SJCRH30 (cell line): ENCODE data around the gene NUP93. TPM values are rescaled to one million over a fixed set of nuclear protein-coding genes. Genes with fewer than 3 reads are reported as not detected.
"Not testable (repeated sequence)": the region's sequence is repeated elsewhere in the genome, so short reads cannot be mapped to it uniquely, and the experiment has no call there.

Experiments used
- DNase-seq, 2 experiments: peaks; one replicate each; pipeline ENCODE4 v3.0.0-alpha.2; 2015 to 2020
- H3K27ac ChIP-seq: fragments of 250-450 bp; sonication (Bioruptor Pico); 2 replicates; pipeline ENCODE4 v1.5.1; 2020; ENCODE audit warnings: mild to moderate bottlenecking, moderate library complexity
- H3K27me3 ChIP-seq: fragments of 250-450 bp; sonication (Bioruptor Pico); 2 replicates; pipeline ENCODE4 v1.5.1; 2020; ENCODE audit warnings: mild to moderate bottlenecking, moderate library complexity
- H3K36me3 ChIP-seq: fragments of 250-450 bp; sonication (Bioruptor Pico); 2 replicates; pipeline ENCODE4 v1.5.1; 2020; ENCODE audit warnings: mild to moderate bottlenecking, moderate library complexity
- H3K4me1 ChIP-seq: fragments of 250-450 bp; sonication (Bioruptor Pico); 2 replicates; pipeline ENCODE4 v1.5.1; 2020; ENCODE audit warnings: mild to moderate bottlenecking, moderate library complexity
- H3K4me3 ChIP-seq: fragments of 250-450 bp; sonication (Bioruptor Pico); 2 replicates; pipeline ENCODE4 v1.5.1; 2020; ENCODE audit warnings: mild to moderate bottlenecking, moderate library complexity
- H3K9me3 ChIP-seq: fragments of 250-450 bp; sonication (Bioruptor Pico); replicated peaks from 2 replicates; pipeline ENCODE4 v1.5.1; 2020; ENCODE audit warnings: mild to moderate bottlenecking, moderate library complexity
- total RNA-seq: library from RNA; depleted of rRNA; stranded (reverse); fragments of >200 nt; shearing (Covaris generic); gene quantifications from 2 replicates; pipeline ENCODE4 v1.2.3, GENCODE V29; 2014

NUP93 gene
- total RNA-seq, 1 experiment from 2014 or later: 201 TPM

GRCh38 chr16:56789360-56789759 is 59.4 kb downstream of the NUP93 start:
- peak; percentile 27 to 57 for DNase-seq
- Histone ChIP-seq H3K36me3 (0 out of 2 replicates have a peak, but pooled peaks cover 2% of the 10 kb centered on the region), H3K4me3 (no peak overlapping the region), H3K27me3 (no peaks in the 10 kb centered on the region), H3K9me3 (no peaks in the 10 kb centered on the region), H3K4me1 (peaks cover 12% of the 10 kb centered on the region), H3K27ac (no peak overlapping the region)

DNA sequence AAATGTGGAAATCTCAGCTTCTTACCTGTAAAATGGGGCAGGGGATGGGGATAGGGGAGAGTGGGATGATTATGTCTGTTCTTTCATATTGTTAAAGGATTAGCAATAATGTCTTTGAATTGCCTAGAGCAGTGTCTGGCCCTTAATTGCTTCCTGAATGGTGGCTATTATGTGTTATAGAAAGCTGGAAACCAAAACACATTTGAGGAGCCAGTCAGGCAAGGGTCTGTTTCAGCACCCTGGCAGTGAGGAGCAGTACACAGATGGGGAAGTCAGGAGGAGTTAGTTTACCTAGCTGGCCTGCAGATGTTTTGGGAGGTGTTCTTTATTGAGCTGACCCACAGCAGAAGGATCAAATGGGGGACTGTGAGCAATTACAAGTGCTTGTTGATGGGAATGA is 63.0 kb downstream of the NUP93 start:
- no peaks in the 10 kb centered on the region for H3K27me3 ChIP-seq
- DNase-seq: no peak
- H3K36me3 ChIP-seq: no peaks in the 10 kb centered on the region; the same call in 1 of the 2 replicates
- no peaks in the 10 kb centered on the region for H3K4me1 ChIP-seq
- H3K9me3 ChIP-seq: no peaks in the 10 kb centered on the region
- no peak overlapping the region for H3K4me3 ChIP-seq
- H3K27ac ChIP-seq: no peak overlapping the region

- Histone ChIP-seq H3K4me1 (no peaks in the 10 kb centered on the region), H3K27me3 (no peaks in the 10 kb centered on the region), H3K4me3 (no peak overlapping the region), H3K27ac (no peak overlapping the region), H3K36me3 (no peaks in the 10 kb centered on the region; the same call in 1 of the 2 replicates), H3K9me3 (no peaks in the 10 kb centered on the region)
- DNase-seq: peak; percentile 17 to 50
Measured at GRCh38 chr16:56793492-56793891, 63.6 kb downstream of the NUP93 start.

- DNase-seq: no peak
- peaks cover 5% of the 10 kb centered on the region; the same call in 1 of the 2 replicates for H3K36me3 ChIP-seq
- H3K27me3 ChIP-seq: no peaks in the 10 kb centered on the region
- no peaks in the 10 kb centered on the region for H3K9me3 ChIP-seq
- H3K4me3 ChIP-seq: no peak overlapping the region
- no peaks in the 10 kb centered on the region for H3K4me1 ChIP-seq
- H3K27ac ChIP-seq: no peak overlapping the region
Measured at GRCh38 chr16:56795011-56795410, 65.1 kb downstream of the NUP93 start.

GRCh38 chr16:56797038-56797437 is 67.1 kb downstream of the NUP93 start:
- not testable (repeated sequence) for DNase-seq, H3K9me3 ChIP-seq, H3K4me1 ChIP-seq, H3K4me3 ChIP-seq, H3K27me3 ChIP-seq, H3K36me3 ChIP-seq, H3K27ac ChIP-seq

- H3K4me1 ChIP-seq: no peaks in the 10 kb centered on the region
- H3K4me3 ChIP-seq: no peak overlapping the region
- no peaks in the 10 kb centered on the region for H3K9me3 ChIP-seq
- no peaks in the 10 kb centered on the region for H3K27me3 ChIP-seq
- DNase-seq: no peak
- H3K36me3 ChIP-seq: peaks cover 6% of the 10 kb centered on the region; the same call in 1 of the 2 replicates
- no peak overlapping the region for H3K27ac ChIP-seq
Measured at GRCh38 chr16:56797861-56798260, 67.9 kb downstream of the NUP93 start.

DNA sequence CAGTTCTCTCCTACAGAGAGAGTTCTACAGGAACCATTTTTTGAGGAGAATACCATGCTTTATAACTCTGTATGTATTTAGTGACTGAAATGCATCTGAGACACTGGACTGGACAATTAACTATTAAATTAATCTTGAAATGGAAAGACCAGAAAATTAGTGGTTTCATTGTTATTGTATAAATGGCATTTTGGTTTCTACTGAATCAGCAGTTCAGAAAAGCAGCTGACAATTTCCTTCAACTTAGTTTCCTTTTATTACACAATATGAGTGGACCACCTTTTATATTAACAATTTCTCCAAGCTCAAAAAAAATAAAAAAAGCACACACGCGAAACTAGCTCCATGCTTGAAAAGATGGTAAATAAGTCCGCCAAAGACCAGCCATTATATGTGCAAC is 69.0 kb downstream of the NUP93 start:
- peaks cover 15% of the 10 kb centered on the region; the same call in 1 of the 2 replicates for H3K36me3 ChIP-seq
- no peak overlapping the region for H3K4me3 ChIP-seq
- no peaks in the 10 kb centered on the region for H3K4me1 ChIP-seq
- H3K27ac ChIP-seq: no peak overlapping the region
- no peak for DNase-seq
- no peaks in the 10 kb centered on the region for H3K27me3 ChIP-seq
- no peaks in the 10 kb centered on the region for H3K9me3 ChIP-seq

DNA sequence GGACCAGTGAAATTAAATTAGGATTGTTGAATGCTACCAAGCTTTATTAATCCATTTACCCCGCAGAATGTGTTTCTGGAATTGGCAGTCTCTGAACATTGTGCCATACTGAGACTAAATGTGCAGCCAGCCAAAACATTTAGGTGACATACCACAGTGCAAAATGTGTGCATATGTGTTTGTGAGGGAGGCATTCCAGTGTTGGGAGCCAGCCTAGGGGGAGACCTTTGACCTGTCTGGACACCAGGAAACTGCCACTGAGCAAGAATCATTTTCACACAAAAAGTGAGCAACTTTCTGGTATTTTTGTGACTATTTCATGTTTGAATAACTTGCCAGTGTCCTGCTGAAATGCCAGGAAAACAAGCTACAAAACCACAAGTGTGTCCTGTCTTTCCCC is 70.4 kb downstream of the NUP93 start:
- Histone ChIP-seq H3K27me3 (no peaks in the 10 kb centered on the region), H3K36me3 (peaks cover 17% of the 10 kb centered on the region; the same call in 1 of the 2 replicates), H3K4me1 (no peaks in the 10 kb centered on the region), H3K9me3 (no peaks in the 10 kb centered on the region), H3K27ac (no peak overlapping the region), H3K4me3 (no peak overlapping the region)
- DNase-seq: no peak

GRCh38 chr16:56801762-56802161 is 71.8 kb downstream of the NUP93 start:
- DNase-seq: no peak
- no peak overlapping the region for H3K4me3 ChIP-seq
- no peaks in the 10 kb centered on the region for H3K4me1 ChIP-seq
- H3K9me3 ChIP-seq: no peaks in the 10 kb centered on the region
- H3K36me3 ChIP-seq: peaks cover 29% of the 10 kb centered on the region
- no peak overlapping the region for H3K27ac ChIP-seq
- H3K27me3 ChIP-seq: no peaks in the 10 kb centered on the region

- Histone ChIP-seq H3K36me3 (peaks cover 48% of the 10 kb centered on the region), H3K4me1 (peaks cover 8% of the 10 kb centered on the region), H3K27me3 (no peaks in the 10 kb centered on the region), H3K4me3 (no peak overlapping the region), H3K27ac (no peak overlapping the region), H3K9me3 (no peaks in the 10 kb centered on the region)
- no peak for DNase-seq
Measured at GRCh38 chr16:56807011-56807675, 77.2 kb downstream of the NUP93 start.

- not testable (repeated sequence) for DNase-seq, H3K27me3 ChIP-seq, H3K4me1 ChIP-seq, H3K9me3 ChIP-seq, H3K4me3 ChIP-seq, H3K27ac ChIP-seq
- H3K36me3 ChIP-seq: peaks cover 48% of the 10 kb centered on the region
Measured at GRCh38 chr16:56807676-56808067, 77.7 kb downstream of the NUP93 start.

DNA sequence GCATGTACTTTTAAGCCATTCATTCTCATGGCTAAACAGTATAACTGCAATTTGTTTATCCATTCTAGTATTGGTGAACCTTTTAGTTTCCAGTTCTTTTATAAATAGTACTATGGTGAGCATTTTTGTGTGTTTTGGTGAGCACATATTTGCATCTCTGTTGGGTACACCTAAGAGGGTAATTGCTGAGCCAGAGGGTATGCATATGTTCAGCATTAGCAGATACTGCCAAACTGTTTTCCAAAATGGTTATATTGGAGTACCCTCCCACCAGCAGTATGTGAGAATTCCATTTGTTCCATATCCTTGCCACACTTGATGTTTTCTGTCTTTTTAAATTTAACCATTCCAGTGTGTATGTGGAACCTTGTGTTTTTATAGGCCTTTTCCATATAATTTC is 81.0 kb downstream of the NUP93 start:
- Histone ChIP-seq H3K4me1 (peaks cover 21% of the 10 kb centered on the region), H3K4me3 (no peak overlapping the region), H3K9me3 (no peaks in the 10 kb centered on the region), H3K36me3 (peaks cover 42% of the 10 kb centered on the region), H3K27ac (no peak overlapping the region), H3K27me3 (no peaks in the 10 kb centered on the region)
- DNase-seq: no peak

- H3K27me3 ChIP-seq, H3K9me3 ChIP-seq, H3K27ac ChIP-seq, H3K4me3 ChIP-seq, DNase-seq: not testable (repeated sequence)
- H3K4me1 ChIP-seq: peaks cover 21% of the 10 kb centered on the region
- peaks cover 40% of the 10 kb centered on the region for H3K36me3 ChIP-seq
Measured at GRCh38 chr16:56811602-56812001, 81.7 kb downstream of the NUP93 start.

DNA sequence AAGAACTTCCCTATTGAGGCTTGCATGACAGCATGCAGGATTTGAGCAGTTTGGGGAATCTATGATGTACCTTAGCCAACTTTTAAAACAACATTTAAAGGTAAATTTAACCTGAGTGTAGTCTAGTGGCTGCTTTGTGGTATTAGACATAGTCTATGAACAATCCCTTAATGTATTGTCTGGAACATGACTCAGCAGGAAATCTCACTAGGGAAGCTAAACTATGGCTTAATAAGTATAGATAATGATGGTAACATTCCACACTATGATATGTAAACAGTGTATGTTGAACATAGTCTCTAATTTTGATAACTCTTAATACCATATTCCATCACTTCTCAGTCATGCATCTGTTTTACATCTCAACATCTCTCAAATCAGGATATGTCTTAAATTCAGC is 83.0 kb downstream of the NUP93 start:
- H3K27me3 ChIP-seq: no peaks in the 10 kb centered on the region
- no peaks in the 10 kb centered on the region for H3K9me3 ChIP-seq
- H3K27ac ChIP-seq: no peak overlapping the region
- no peak for DNase-seq
- H3K4me3 ChIP-seq: no peak overlapping the region
- H3K4me1 ChIP-seq: peaks cover 13% of the 10 kb centered on the region
- H3K36me3 ChIP-seq: peaks cover 29% of the 10 kb centered on the region

DNA sequence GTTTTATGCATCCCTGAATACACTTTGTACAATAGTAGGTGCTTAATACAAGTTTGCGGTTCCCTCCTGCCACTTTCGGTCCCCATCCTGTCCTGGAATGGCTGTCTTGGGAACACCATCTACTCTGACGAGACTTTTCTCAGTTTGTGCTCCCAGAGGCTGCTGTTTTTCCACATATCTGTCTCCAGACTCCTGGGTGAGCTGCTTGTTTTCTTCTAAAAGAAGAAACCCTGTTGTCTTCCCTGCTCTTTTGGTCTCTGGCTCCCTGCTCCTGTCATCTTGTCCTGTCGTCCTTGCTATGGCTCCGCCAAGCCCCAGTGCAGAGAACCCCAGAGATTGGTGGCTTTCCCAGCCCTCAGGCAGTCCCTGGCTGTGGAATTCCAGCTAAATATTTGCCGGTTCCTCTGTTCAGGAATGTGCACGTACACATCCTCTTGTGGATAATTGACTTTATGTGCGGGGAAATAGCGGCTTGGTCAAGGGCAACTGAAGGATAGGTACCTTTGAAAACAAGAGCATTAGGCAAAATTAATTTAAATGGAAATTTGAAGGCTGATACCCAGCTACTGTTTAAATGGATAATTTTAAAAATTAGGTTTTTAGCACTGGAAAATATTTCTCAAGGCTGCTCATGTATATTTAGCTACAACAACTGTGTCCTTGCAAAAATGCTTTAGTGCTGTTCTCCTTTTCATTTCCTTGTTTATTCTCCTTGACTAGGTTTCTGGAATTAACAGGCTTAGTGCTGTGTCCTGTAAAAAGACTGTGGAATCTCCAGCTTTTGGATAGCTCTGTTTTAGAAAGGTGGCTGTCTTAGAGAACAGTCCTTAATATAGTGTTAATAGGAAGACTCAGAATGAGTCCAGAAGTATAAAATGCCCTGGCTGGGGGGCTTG is 84.9 kb downstream of the NUP93 start:
- Histone ChIP-seq H3K27ac (peak overlapping the region; percentile 25; the same call in 1 of the 2 replicates), H3K9me3 (no peaks in the 10 kb centered on the region), H3K36me3 (peaks cover 32% of the 10 kb centered on the region), H3K4me3 (no peak overlapping the region), H3K27me3 (no peaks in the 10 kb centered on the region), H3K4me1 (peaks cover 13% of the 10 kb centered on the region)
- DNase-seq: peak; percentile 38 to 50
